Fibroblast of lung (primary cell): ENCODE results near the gene ITGB8.

Source experiments
- EZH2 ChIP-seq: IDR thresholded peaks from 2 replicates; pipeline ENCODE4 v1.5.1; 2012; ENCODE audit warnings: low read length, control low read depth, mild to moderate bottlenecking; ENCODE audit errors: missing control alignments
- TF ChIP-seq, protein P1 (sequence below), 2 donors: IDR thresholded peaks in 1 of 2; conservative IDR thresholded peaks in 1 of 2; 1 replicate in 1 of 2; 2 replicates in 1 of 2; pipeline ENCODE4 v1.5.1; 2011 to 2012; ENCODE audit warnings: low read length in 2 of 2, control low read depth in 1 of 2, inconsistent platforms in 1 of 2, low read depth in 1 of 2, mild to moderate bottlenecking in 1 of 2

DNA sequence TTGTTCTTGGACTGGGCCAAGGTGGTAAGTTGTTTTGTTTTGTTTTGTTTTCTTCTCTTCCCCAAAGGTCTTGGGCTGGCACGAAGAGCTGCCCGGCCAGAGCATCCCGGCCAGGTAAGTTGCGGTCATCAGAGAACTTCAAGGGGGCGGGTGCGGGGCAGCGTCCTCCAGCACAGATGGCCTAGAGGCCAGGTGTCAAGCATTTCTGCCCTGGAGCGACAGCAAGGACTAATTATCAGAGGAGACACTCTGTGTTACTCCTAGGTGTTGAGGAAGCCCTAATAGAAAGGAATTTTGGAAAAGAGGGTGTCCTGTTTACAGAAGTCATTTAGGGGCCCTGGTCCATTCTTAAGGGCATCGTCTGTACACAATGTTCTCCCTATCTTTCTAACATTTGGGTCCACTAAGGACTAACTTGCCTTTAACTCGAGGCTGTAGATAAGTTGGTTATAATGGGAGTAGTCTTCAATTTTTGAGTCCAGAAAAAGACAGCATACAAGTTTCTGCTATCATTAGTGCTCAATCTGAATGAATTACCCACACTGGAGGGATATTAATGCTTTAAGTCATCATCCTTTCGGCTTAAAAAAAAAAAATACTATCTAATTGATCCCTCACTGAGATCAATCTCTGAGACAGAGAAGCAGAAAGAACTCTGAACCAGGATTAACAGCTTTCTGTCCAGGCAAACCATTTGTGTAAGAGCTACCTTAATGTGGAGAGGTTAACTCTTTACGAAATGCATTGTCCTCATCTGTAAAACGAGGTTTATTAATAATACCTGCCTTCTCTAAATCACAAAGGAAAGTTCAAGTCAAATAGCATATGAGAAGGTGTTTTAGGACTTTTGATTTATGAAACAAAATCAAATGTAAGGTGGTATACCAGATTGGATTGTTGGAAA is 1.5 kb downstream of the ITGB8 start:
- TF ChIP-seq, protein P1, sequence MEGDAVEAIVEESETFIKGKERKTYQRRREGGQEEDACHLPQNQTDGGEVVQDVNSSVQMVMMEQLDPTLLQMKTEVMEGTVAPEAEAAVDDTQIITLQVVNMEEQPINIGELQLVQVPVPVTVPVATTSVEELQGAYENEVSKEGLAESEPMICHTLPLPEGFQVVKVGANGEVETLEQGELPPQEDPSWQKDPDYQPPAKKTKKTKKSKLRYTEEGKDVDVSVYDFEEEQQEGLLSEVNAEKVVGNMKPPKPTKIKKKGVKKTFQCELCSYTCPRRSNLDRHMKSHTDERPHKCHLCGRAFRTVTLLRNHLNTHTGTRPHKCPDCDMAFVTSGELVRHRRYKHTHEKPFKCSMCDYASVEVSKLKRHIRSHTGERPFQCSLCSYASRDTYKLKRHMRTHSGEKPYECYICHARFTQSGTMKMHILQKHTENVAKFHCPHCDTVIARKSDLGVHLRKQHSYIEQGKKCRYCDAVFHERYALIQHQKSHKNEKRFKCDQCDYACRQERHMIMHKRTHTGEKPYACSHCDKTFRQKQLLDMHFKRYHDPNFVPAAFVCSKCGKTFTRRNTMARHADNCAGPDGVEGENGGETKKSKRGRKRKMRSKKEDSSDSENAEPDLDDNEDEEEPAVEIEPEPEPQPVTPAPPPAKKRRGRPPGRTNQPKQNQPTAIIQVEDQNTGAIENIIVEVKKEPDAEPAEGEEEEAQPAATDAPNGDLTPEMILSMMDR (conservative IDR thresholded peaks at IDR 0.05 in 1 of 2, IDR thresholded peaks at IDR 0.05 in 1 of 2; ENCODE audit: low read depth in 1 of 2, low read length in 2 of 2), result no peak
- no peak for TF ChIP-seq EZH2
